ENCODE data around the gene TEX29.

Gene TEX29

GRCh38 chr13:111341886-111342285, 21.4 kb downstream of the TEX29 start:
- DNase-seq (ENCODE audit: low read depth) = no peak

- no peak for DNase-seq (ENCODE audit: low read depth)
Observed at GRCh38 chr13:111342721-111343120, 22.3 kb downstream of the TEX29 start.

- DNase-seq (ENCODE audit: low read depth) = no peak
Observed at GRCh38 chr13:111343186-111343805, 22.9 kb downstream of the TEX29 start.

GRCh38 chr13:111344471-111345191, 24.2 kb downstream of the TEX29 start:
- DNase-seq (ENCODE audit: low read depth) = no peak

GRCh38 chr13:111345682-111346081, 25.2 kb downstream of the TEX29 start:
- no peak for DNase-seq (ENCODE audit: low read depth)

DNA sequence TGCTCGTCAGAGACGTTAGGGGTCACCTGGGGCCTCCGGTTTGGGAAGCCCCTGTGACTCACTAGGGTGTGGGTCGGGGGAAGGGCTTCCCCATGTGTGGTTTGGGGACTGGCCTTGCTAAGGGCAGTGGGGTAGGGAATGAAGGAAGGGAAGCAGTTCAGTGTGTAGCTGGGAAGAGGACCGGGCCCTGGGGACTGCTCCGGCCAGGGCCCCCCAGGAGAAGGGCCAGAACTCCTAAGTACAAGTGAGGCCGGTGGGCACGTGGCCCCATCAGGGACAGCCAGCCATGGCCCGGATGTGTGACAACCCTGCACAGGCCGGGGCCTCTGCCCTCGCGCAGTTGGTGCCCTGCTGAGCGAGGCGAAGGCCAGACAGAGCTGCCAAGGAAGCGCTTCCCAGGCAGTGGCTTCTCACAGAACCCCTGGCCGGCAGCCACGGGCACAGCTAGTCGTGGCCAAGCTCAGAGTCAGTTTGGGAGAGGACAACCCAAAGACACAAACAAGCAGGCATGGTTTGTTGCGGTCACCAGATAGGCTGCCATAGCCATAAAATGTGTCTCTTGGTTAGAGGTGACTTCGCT, 25.7 kb downstream of the TEX29 start:
- no peak for DNase-seq (ENCODE audit: low read depth)

DNA sequence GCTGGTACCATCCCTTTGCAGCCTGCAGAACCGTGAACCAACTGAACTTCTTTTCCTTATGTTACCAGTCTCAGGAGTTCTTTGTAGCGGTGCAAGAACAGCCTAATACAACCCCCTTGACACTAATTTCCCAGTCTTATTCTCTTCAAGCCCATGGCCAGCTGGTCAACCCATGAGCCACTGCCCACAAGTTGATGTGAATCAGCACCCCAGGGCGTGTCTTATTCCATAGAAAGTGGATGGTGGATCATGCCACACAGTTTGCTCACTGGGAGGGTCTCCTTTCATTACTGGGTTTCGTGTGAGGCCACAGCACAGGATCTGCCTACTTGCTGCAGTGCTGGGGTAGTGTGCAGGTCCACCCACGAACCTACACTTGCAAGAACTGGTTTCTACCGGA, 27.0 kb downstream of the TEX29 start:
- no peak for DNase-seq (ENCODE audit: low read depth)

- DNase-seq (ENCODE audit: low read depth) = no peak
Observed at GRCh38 chr13:111353508-111353907, 33.1 kb downstream of the TEX29 start.

- no peak for DNase-seq (ENCODE audit: low read depth)
Observed at GRCh38 chr13:111354789-111355188, 34.3 kb downstream of the TEX29 start.

- DNase-seq (ENCODE audit: low read depth) = no peak
Observed at GRCh38 chr13:111356795-111357194, 36.4 kb downstream of the TEX29 start.

GRCh38 chr13:111359237-111359915, 38.9 kb downstream of the TEX29 start:
- DNase-seq (ENCODE audit: low read depth) = peak; percentile 3

DNA sequence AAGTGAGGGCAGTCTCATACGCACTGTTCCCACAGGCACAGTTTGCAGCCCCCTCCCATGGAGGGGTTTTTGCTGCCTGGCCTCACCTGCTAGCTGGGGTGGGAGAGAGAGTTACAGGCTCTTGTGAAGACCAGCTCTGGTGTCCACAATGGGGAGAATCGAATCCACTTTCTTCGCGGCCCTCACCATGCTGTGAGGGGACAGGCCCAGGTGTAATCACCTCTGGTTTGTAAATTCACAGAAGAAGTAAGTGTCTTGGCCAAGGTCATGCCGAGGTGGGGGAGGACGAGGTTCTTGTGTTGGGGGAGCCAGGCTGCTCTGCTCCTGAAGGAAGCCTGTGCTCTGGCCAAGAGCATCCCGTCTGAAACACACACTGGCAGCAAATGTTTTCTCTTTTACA, 39.5 kb downstream of the TEX29 start:
- DNase-seq (ENCODE audit: low read depth) = no peak

- DNase-seq (ENCODE audit: low read depth) = no peak
Observed at GRCh38 chr13:111360452-111360851, 40.0 kb downstream of the TEX29 start.

DNA sequence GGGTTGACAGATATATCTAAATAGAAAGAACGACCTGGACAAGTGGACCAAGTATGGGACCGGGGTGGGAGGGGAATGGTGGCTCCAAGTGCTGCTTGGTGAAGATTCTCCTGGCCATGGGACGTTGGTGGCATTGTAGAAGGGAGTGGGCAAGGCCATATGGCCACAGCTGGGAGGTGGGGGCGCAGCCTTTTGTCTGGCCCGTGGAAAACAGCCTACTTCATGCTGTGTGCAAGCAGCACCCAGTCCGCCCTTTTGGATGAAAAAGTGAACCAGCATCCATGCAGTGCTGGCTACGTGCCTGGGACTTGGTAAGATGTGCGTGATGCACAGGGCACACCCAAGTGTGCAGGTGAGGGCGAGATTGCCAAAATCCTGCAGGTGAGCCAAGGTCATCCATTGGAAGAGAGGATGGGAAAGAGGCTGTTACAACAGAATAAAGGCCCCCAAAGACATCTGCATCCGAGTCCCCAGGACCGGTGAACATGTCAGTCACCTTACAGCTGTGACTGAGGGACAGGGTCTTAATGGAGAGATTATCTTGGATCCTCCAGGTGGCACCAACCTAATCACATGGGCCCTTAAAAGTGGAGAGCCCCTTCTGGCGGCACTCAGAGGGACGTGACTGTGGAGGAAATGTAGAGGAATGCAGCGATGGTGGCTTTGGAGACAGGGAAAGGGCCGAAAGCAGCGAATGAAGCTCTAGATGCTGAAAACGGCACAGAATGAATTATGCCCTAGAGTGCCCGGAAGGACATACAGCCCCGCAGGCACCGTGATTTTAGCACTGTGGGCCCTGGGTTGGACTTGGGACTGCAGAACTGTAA, 40.8 kb downstream of the TEX29 start:
- no peak for DNase-seq (ENCODE audit: low read depth)

DNA sequence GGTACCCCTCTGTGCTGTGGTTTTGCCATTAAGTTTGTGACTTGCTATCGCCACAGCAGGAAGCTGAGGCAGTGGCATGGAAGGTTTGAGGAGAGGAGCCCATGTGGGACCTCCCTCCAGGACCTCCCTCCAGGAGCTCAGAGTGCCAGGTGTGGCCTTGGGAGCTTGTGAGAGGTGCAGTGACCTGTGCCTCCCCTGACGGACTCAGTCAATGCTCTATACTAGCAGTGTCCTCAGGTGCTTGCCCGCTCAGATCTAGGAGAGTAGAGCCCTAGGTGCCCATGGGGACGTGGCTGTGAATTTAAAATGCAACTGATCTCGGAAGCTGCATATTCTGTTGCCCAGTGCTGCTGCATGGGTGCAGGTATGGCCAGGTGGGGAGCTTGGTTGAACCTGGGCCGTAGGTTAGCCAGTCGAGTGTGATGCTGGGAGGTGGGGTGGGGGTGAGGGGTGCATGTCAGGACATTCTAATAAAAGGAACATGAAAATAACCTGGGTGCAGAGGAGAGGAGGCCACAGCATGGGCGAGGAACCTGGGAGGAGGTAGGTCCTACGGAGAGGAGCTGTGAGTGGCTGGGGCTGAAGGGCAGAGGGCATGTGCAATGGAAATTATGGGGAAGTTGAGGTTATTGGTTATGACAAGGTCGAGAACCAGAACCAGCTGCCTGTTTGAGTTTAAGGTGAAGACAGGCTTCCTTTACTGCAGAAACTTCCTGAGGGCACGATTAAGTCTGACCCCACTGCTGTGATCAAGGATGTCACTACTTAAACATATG, 41.6 kb downstream of the TEX29 start:
- no peak for DNase-seq (ENCODE audit: low read depth)

- no peak for DNase-seq (ENCODE audit: low read depth)
Observed at GRCh38 chr13:111363121-111363520, 42.7 kb downstream of the TEX29 start.

- DNase-seq (ENCODE audit: low read depth) = no peak
Observed at GRCh38 chr13:111363591-111363990, 43.1 kb downstream of the TEX29 start.

DNA sequence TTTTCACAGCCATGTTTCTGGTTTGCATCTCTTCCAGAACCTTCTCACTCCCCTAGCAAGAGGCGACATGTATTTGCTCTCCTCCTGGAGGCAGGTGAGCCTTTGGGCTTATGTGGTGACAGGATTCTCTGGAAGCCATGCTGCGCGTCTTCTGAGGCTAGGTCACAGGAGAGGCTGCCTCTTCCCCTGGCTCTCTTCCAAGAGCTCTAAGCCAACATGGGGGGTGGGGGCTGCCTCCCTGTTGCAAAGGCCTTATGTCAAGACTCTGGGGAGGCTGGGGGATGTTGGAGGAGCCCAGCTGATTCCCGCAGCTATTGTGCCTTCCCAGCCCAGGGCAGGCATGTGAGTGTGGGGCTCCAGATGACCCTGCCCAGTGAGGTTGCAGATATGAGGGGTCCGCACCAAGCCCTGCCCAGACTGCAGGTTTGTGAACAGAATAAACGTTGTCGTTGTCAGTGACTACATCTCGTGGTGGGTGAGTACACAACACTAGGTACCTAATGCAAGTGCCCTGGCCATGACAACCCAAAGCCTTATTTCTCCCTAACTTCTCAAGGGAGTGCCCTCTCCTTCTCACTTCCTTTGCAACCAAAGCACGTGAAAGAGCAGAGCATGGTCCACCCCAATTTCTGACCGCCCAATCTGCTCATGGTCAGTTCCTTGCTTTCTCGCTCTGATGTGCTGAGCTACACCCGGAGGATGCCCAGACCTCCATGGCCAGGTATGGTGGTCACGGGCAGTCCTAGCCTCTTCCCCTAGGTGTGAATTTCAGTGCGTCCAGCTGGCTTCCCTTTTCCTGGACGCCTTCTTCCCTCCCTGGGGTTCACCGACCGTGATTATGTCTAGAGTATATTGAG, 44.9 kb downstream of the TEX29 start:
- no peak for DNase-seq (ENCODE audit: low read depth)

- DNase-seq (ENCODE audit: low read depth) = no peak
Observed at GRCh38 chr13:111367340-111367739, 46.9 kb downstream of the TEX29 start.

DNA sequence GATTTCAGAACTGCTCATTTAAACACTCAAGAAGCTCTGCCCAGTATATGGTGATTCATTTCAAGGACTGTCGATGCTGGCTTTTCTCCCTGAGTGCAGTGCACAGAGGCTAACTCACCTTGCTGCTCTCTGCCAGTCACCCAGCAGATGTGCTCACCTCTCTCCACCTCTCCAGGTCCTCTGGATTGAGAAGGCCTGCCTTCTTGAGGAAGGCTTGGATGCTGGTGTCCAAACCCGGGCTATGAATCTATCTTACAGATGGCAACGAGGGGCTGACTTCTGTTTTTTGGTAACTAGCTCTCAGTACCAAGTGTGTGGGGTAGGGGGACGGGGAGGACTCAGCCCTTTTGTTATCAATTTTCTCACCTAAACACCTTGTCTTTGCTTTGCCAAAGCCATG, 47.6 kb downstream of the TEX29 start:
- no peak for DNase-seq (ENCODE audit: low read depth)

All from stromal cell of bone marrow (primary cell).